Femur (tissue), 1 donor: ENCODE results near the gene NPM1.
"Not testable (repeated sequence)": the region's sequence is repeated elsewhere in the genome, so short reads cannot be mapped to it uniquely, and the experiment has no call there.

Experiments
- DNase-seq: peaks from one replicate; pipeline ENCODE4 v3.0.0-alpha.2; 2017

NPM1 gene

GRCh38 chr5:171413993-171414392, 26.3 kb downstream of the NPM1 start:
- DNase-seq = not testable (repeated sequence)

GRCh38 chr5:171415115-171415730, 27.6 kb downstream of the NPM1 start:
- no peak for DNase-seq

- no peak for DNase-seq
Measured at GRCh38 chr5:171416160-171417049, 28.8 kb downstream of the NPM1 start.

- peak; percentile 94 for DNase-seq
Measured at GRCh38 chr5:171418316-171418981, 30.8 kb downstream of the NPM1 start.

- peak; percentile 86 for DNase-seq
Measured at GRCh38 chr5:171418982-171419687, 31.5 kb downstream of the NPM1 start, which contains the start of gene FGF18. Gene FGF18, plus strand, starts transcription at chr5:171419647. Its CDS starts 553 bp downstream, at chr5:171420200.

GRCh38 chr5:171419688-171420430, 32.2 kb downstream of the NPM1 start:
- DNase-seq = no peak

- DNase-seq = peak; percentile 94
Measured at GRCh38 chr5:171420431-171421241, 33.0 kb downstream of the NPM1 start.

GRCh38 chr5:171421331-171422262, 33.9 kb downstream of the NPM1 start:
- no peak for DNase-seq

GRCh38 chr5:171422495-171422894, 34.8 kb downstream of the NPM1 start:
- no peak for DNase-seq

- DNase-seq = no peak
Measured at GRCh38 chr5:171422902-171423663, 35.4 kb downstream of the NPM1 start.

- no peak for DNase-seq
Measured at GRCh38 chr5:171424726-171425125, 37.1 kb downstream of the NPM1 start.

- no peak for DNase-seq
Measured at GRCh38 chr5:171425596-171426244, 38.1 kb downstream of the NPM1 start.

- DNase-seq = no peak
Measured at GRCh38 chr5:171426266-171426665, 38.6 kb downstream of the NPM1 start.

GRCh38 chr5:171426680-171427079, 39.0 kb downstream of the NPM1 start:
- DNase-seq = no peak

- no peak for DNase-seq
Measured at GRCh38 chr5:171427318-171428167, 39.9 kb downstream of the NPM1 start.

GRCh38 chr5:171428168-171428696, 40.6 kb downstream of the NPM1 start:
- no peak for DNase-seq

- DNase-seq = no peak
Measured at GRCh38 chr5:171428809-171429542, 41.3 kb downstream of the NPM1 start.
